Adrenal gland (tissue), 12 donors: ENCODE data around the gene PRKCE. TPM values are rescaled to one million over a fixed set of nuclear protein-coding genes. Genes with fewer than 3 reads are reported as not detected.

ENCODE experiments used
- DNase-seq, 7 donors: peaks; one replicate each; pipeline ENCODE4 v3.0.0-alpha.2; 2019 to 2020
- H3K27ac ChIP-seq, 5 donors: fragments of 200-600 bp; sonication (generic) in 4 of 5; 1 replicate in 3 of 5; 2 replicates in 2 of 5; pipeline versions ENCODE4 v1.5.1 to v1.8.0; 2016 to 2020; ENCODE audit warnings: mild to moderate bottlenecking in 1 of 5
- H3K27me3 ChIP-seq: fragments of 200-600 bp; 2 replicates; pipeline ENCODE4 v1.8.0; 2021
- H3K36me3 ChIP-seq, 2 donors: fragments of 200-600 bp; replicated peaks in 1 of 2; 1 replicate in 1 of 2; 2 replicates in 1 of 2; pipeline versions ENCODE4 v1.5.1 to v1.8.0; 2018 to 2022
- H3K4me1 ChIP-seq, 2 donors: fragments of 200-600 bp; replicated peaks in 1 of 2; 1 replicate in 1 of 2; 2 replicates in 1 of 2; pipeline versions ENCODE4 v1.5.1 to v1.8.0; 2018 to 2021
- H3K4me3 ChIP-seq, 4 donors: fragments of 200-600 bp; sonication (generic) in 3 of 4; one replicate each; pipeline ENCODE4 v1.5.1; 2016 to 2018
- H3K9me3 ChIP-seq, 3 donors: fragments of 200-600 bp; sonication (generic) in 1 of 3; replicated peaks in 1 of 3; 1 replicate in 2 of 3; 2 replicates in 1 of 3; pipeline versions ENCODE4 v1.5.1 to v1.8.0; 2016 to 2021
- CTCF ChIP-seq, 6 experiments: fragments of 450-650 bp in 4 of 6; fragments of 200-600 bp in 2 of 6; sonication (generic) in 1 of 6; IDR thresholded peaks; 1 replicate in 5 of 6; 2 replicates in 1 of 6; pipeline versions ENCODE4 v1.5.1 to v1.8.0; 2016 to 2021; ENCODE audit warnings: antibody characterized with exemption in 6 of 6, mild to moderate bottlenecking in 2 of 6, moderate library complexity in 1 of 6
- POLR2A ChIP-seq, 2 donors: fragments of 450-650 bp; IDR thresholded peaks; one replicate each; pipeline ENCODE4 v1.6.1; 2017; ENCODE audit warnings: antibody characterized with exemption in 2 of 2, mild to moderate bottlenecking in 2 of 2, moderate library complexity in 1 of 2
- WGBS, 4 donors: extraction: QIAGEN DNeasy Blood & Tissue Kit in 2 of 4; methylation state at CpG; one replicate each; pipeline versions ENCODE4 v1.1.5 to v1.1.7; 2013 to 2017; 5-methylcytosine and 5-hydroxymethylcytosine counted together
- intact Hi-C, 2 donors: fragments of 100-400 bp; cut with DNase I; formaldehyde crosslinking; loops; one replicate each; pipeline versions ENCODE4 v1.14.1 to v1.15.0; 2022 to 2023
- polyA plus RNA-seq, 3 donors: library from polyadenylated mRNA; stranded (reverse); fragments of 200-250 nt in 2 of 3; fragments of 350-450 nt in 1 of 3; fragmentation: Illumina TruSeq in 1 of 3; extraction: RNeasy Lipid Tissue Mini Kit (QIAGEN cat#74804) in 1 of 3; gene quantifications; one replicate each; pipeline ENCODE4 v1.2.3, GENCODE V29; 2013 to 2014
- total RNA-seq, 9 donors: library from RNA; depleted of rRNA in 4 of 9; stranded (reverse); fragments of >200 nt in 4 of 9; fragments of 120-200 nt in 1 of 9; fragmentation: NEBNext Ultra II Directional in 1 of 9; extraction: Animal tissue kit (Norgen Biotek cat#: 25700) in 1 of 9; gene quantifications; one replicate each; pipeline versions ENCODE4 v1.1.0 to v1.2.4, GENCODE V29; 2013 to 2023
- donor health status: healthy with polysubstance abuse.
- donor health status: Bipolar disorder and iron deficiency.
- donor health status: DM: yes; HTN: yes; CAD: no.
- donor health status: DM: no; HTN: no; CAD: no.
- donor health status: DM: no; HTN: no; CAD: no.
- donor health status: DM: yes; HTN: yes; CAD: no.

Gene PRKCE
- total and polyA plus RNA-seq, 12 donors, result 1.9 to 19.2 (median 8.0) TPM

GRCh38 chr2:45837812-45838341 is 186.4 kb downstream of the PRKCE start:
- H3K36me3 ChIP-seq, result no peaks in the 10 kb centered on the region
- 82 to 94% (median 85%) methylated on average over 7 of the region's 7 CpGs for WGBS, 4 donors
- DNase-seq, result no peak
- no peaks in the 10 kb centered on the region for H3K27me3 ChIP-seq
- H3K27ac ChIP-seq, result no peak overlapping the region
- H3K4me3 ChIP-seq, result no peak overlapping the region
- intact Hi-C loops, result no loop called here
- H3K9me3 ChIP-seq, result no peaks in the 10 kb centered on the region
- H3K4me1 ChIP-seq, result peaks cover 0 to 17% of the 10 kb centered on the region in 2 donors
- TF ChIP-seq POLR2A (IDR thresholded peaks at IDR 0.05), result no peak
- no peak for TF ChIP-seq CTCF (IDR thresholded peaks at IDR 0.05)

- intact Hi-C loops, result no loop called here
- TF ChIP-seq CTCF (IDR thresholded peaks at IDR 0.05) (no peak), POLR2A (IDR thresholded peaks at IDR 0.05) (no peak)
- Histone ChIP-seq H3K4me1 (peaks cover 0 to 23% of the 10 kb centered on the region in 2 donors), H3K36me3 (no peaks in the 10 kb centered on the region), H3K27ac (peak overlapping the region in 1 of 5 donors; percentile 12), H3K4me3 (no peak overlapping the region), H3K9me3 (no peaks in the 10 kb centered on the region), H3K27me3 (no peaks in the 10 kb centered on the region)
- 68 to 74% (median 69%) methylated on average over 14 of the region's 14 CpGs for whole genome bisulfite sequencing, 4 donors
- no peak for DNase-seq
These were observed 188.2 kb downstream of the PRKCE start for GRCh38 chr2:45839508-45840251.

GRCh38 chr2:45840481-45840880 is 189.0 kb downstream of the PRKCE start:
- intact Hi-C loops, result no loop called here
- Histone ChIP-seq H3K27me3 (no peaks in the 10 kb centered on the region), H3K36me3 (no peaks in the 10 kb centered on the region), H3K27ac (peak overlapping the region in 1 of 5 donors; percentile 12), H3K4me1 (peaks cover 0 to 23% of the 10 kb centered on the region in 2 donors), H3K4me3 (no peak overlapping the region), H3K9me3 (no peaks in the 10 kb centered on the region)
- no peak for DNase-seq
- WGBS, 4 donors, result 84 to 91% (median 87%) methylated on average over 9 of the region's 9 CpGs
- TF ChIP-seq POLR2A (IDR thresholded peaks at IDR 0.05), result no peak
- no peak for TF ChIP-seq CTCF (IDR thresholded peaks at IDR 0.05)

GRCh38 chr2:45841752-45842407 is 190.4 kb downstream of the PRKCE start:
- Histone ChIP-seq H3K4me1 (peaks cover 0 to 23% of the 10 kb centered on the region in 2 donors), H3K36me3 (no peaks in the 10 kb centered on the region), H3K9me3 (no peaks in the 10 kb centered on the region), H3K27ac (no peak overlapping the region), H3K27me3 (no peaks in the 10 kb centered on the region), H3K4me3 (no peak overlapping the region)
- intact Hi-C loops, result no loop called here
- TF ChIP-seq POLR2A (IDR thresholded peaks at IDR 0.05) (no peak), CTCF (IDR thresholded peaks at IDR 0.05) (no peak)
- 69 to 89% (median 84%) methylated on average over 4 of the region's 4 CpGs for WGBS, 4 donors
- DNase-seq, result no peak
